ENCODE data around the gene DAZ4. TPM values are rescaled to one million over a fixed set of nuclear protein-coding genes. Genes with fewer than 3 reads are reported as not detected.
"Not testable (repeated sequence)": the region's sequence is repeated elsewhere in the genome, so short reads cannot be mapped to it uniquely, and the experiment has no call there.

Gene DAZ4
- not detected for polyA plus RNA-seq
- long read RNA-seq, donor 1: 0 reads
- long read RNA-seq, donor 2: 0 reads
- long read RNA-seq, donor 3: 0 reads
- long read RNA-seq, donor 4: 0 reads
- long read RNA-seq, donor 5: 0 reads
- long read RNA-seq, donor 6: 0 reads
- long read RNA-seq, donor 7: 0 reads
- long read RNA-seq, donor 8: 0 reads
- long read RNA-seq, donor 9: 0 reads
- long read RNA-seq, donor 10: 0 reads

GRCh38 chrY:24833619-24834018, at the start of gene DAZ4:
Gene DAZ4, plus strand, starts transcription at chrY:24833919. Its CDS starts 208 bp downstream, at chrY:24834127.
- H3K4me1 ChIP-seq (ENCODE audit: control insufficient read depth in 3 of 3, insufficient read depth in 2 of 3, low read depth in 1 of 3, low read length in 2 of 3); FAIRE-seq; H3K27me3 ChIP-seq (ENCODE audit: control insufficient read depth in 3 of 3, insufficient read depth in 3 of 3, low read length in 3 of 3); DNase-seq; H3K4me3 ChIP-seq (ENCODE audit: low read depth in 1 of 3, low read length in 3 of 3); H3K9me3 ChIP-seq (ENCODE audit: control insufficient read depth in 2 of 2, insufficient read depth in 1 of 2, low read depth in 1 of 2, low read length in 1 of 2); H3K36me3 ChIP-seq (ENCODE audit: control insufficient read depth in 3 of 3, insufficient read depth in 2 of 3, low read depth in 1 of 3, low read length in 3 of 3); H3K27ac ChIP-seq (ENCODE audit: low read depth in 1 of 3, low read length in 2 of 3): not testable (repeated sequence)
- WGBS, 3 donors: 94% methylated on average over 10 of the region's 23 CpGs; no CpG with 5 or more reads in 2 of the 3 donors

GRCh38 chrY:24813293-24813692, 20.4 kb upstream of the DAZ4 start, which contains the start of gene DAZ3:
Gene DAZ3, minus strand, starts transcription at chrY:24813393. Its CDS starts 208 bp downstream, at chrY:24813185.
- not testable (repeated sequence) for H3K4me1 ChIP-seq (ENCODE audit: control insufficient read depth in 3 of 3, insufficient read depth in 2 of 3, low read depth in 1 of 3, low read length in 2 of 3); H3K36me3 ChIP-seq (ENCODE audit: control insufficient read depth in 3 of 3, insufficient read depth in 2 of 3, low read depth in 1 of 3, low read length in 3 of 3); H3K27me3 ChIP-seq (ENCODE audit: control insufficient read depth in 3 of 3, insufficient read depth in 3 of 3, low read length in 3 of 3); DNase-seq; H3K27ac ChIP-seq (ENCODE audit: low read depth in 1 of 3, low read length in 2 of 3); FAIRE-seq; H3K4me3 ChIP-seq (ENCODE audit: low read depth in 1 of 3, low read length in 3 of 3); H3K9me3 ChIP-seq (ENCODE audit: control insufficient read depth in 2 of 2, insufficient read depth in 1 of 2, low read depth in 1 of 2, low read length in 1 of 2)
- no CpG with 5 or more reads among the region's 23 CpGs for WGBS, 3 donors

GRCh38 chrY:24821836-24822235, 11.9 kb upstream of the DAZ4 start:
- not testable (repeated sequence) for H3K36me3 ChIP-seq (ENCODE audit: control insufficient read depth in 3 of 3, insufficient read depth in 2 of 3, low read depth in 1 of 3, low read length in 3 of 3); DNase-seq; H3K9me3 ChIP-seq (ENCODE audit: control insufficient read depth in 2 of 2, insufficient read depth in 1 of 2, low read depth in 1 of 2, low read length in 1 of 2); FAIRE-seq; H3K4me1 ChIP-seq (ENCODE audit: control insufficient read depth in 3 of 3, insufficient read depth in 2 of 3, low read depth in 1 of 3, low read length in 2 of 3); H3K27ac ChIP-seq (ENCODE audit: low read depth in 1 of 3, low read length in 2 of 3); H3K27me3 ChIP-seq (ENCODE audit: control insufficient read depth in 3 of 3, insufficient read depth in 3 of 3, low read length in 3 of 3); H3K4me3 ChIP-seq (ENCODE audit: low read depth in 1 of 3, low read length in 3 of 3)
- no CpG with 5 or more reads among the region's 3 CpGs for WGBS, 3 donors

GRCh38 chrY:24824184-24824879, 9.4 kb upstream of the DAZ4 start:
- not testable (repeated sequence) for H3K27ac ChIP-seq (ENCODE audit: low read depth in 1 of 3, low read length in 2 of 3); H3K4me1 ChIP-seq (ENCODE audit: control insufficient read depth in 3 of 3, insufficient read depth in 2 of 3, low read depth in 1 of 3, low read length in 2 of 3); FAIRE-seq; DNase-seq; H3K9me3 ChIP-seq (ENCODE audit: control insufficient read depth in 2 of 2, insufficient read depth in 1 of 2, low read depth in 1 of 2, low read length in 1 of 2); H3K36me3 ChIP-seq (ENCODE audit: control insufficient read depth in 3 of 3, insufficient read depth in 2 of 3, low read depth in 1 of 3, low read length in 3 of 3); H3K4me3 ChIP-seq (ENCODE audit: low read depth in 1 of 3, low read length in 3 of 3); H3K27me3 ChIP-seq (ENCODE audit: control insufficient read depth in 3 of 3, insufficient read depth in 3 of 3, low read length in 3 of 3)
- 38 to 48% methylated on average over 1 of the region's 4 CpGs; no CpG with 5 or more reads in 1 of the 3 donors for whole genome bisulfite sequencing, 3 donors

GRCh38 chrY:24825069-24825468, 8.7 kb upstream of the DAZ4 start:
- not testable (repeated sequence) for H3K27me3 ChIP-seq (ENCODE audit: control insufficient read depth in 3 of 3, insufficient read depth in 3 of 3, low read length in 3 of 3); FAIRE-seq; H3K36me3 ChIP-seq (ENCODE audit: control insufficient read depth in 3 of 3, insufficient read depth in 2 of 3, low read depth in 1 of 3, low read length in 3 of 3); H3K9me3 ChIP-seq (ENCODE audit: control insufficient read depth in 2 of 2, insufficient read depth in 1 of 2, low read depth in 1 of 2, low read length in 1 of 2); H3K4me3 ChIP-seq (ENCODE audit: low read depth in 1 of 3, low read length in 3 of 3); H3K27ac ChIP-seq (ENCODE audit: low read depth in 1 of 3, low read length in 2 of 3); DNase-seq; H3K4me1 ChIP-seq (ENCODE audit: control insufficient read depth in 3 of 3, insufficient read depth in 2 of 3, low read depth in 1 of 3, low read length in 2 of 3)
- WGBS, 3 donors: no CpG with 5 or more reads among the region's 4 CpGs

Other genes starting within 250 kb of the DAZ4 start
- gene BPY2B, start 215.9 kb upstream of the DAZ4 start, polyA plus RNA-seq: not detected
- gene DAZ3, start 20.5 kb upstream of the DAZ4 start, polyA plus RNA-seq: not detected
- not detected for gene BPY2C, start 218.2 kb downstream of the DAZ4 start, polyA plus RNA-seq

Data from small intestine (tissue), 16 donors.